GM12878 (cell line): Measurements from ENCODE around the gene MIAT. TPM values are rescaled to one million over a fixed set of nuclear protein-coding genes. Genes with fewer than 3 reads are reported as not detected.

Experiments
- ATAC-seq: fragments of 200-7000 bp; cut with Tn5 transposase; 3 replicates; pipeline ENCODE4 v1.9.1; 2020; ENCODE audit warnings: mild to moderate bottlenecking, moderate library complexity
- BruUV-seq: library from RNA; stranded (reverse); fragments of 400-500 nt; replicated peaks from 2 replicates; lab custom pipeline; 2021; lab: Mats Ljungman, UMichigan
- CTCF ChIA-PET: fragments of 300-600 bp; sonication (Branson Sonifier 250); formaldehyde crosslinking; extraction: SDS; loops from one replicate; lab custom pipeline; 2021; ENCODE audit warnings: inconsistent platforms; lab: Yijun Ruan, JAX
- POLR2A ChIA-PET: fragments of 350-600 bp; formaldehyde crosslinking; extraction: SDS; loops from one replicate; lab custom pipeline; 2021; ENCODE audit warnings: inconsistent platforms; lab: Charles Lee
- RAD21 ChIA-PET: fragments of 300-600 bp; sonication (Branson Sonifier 250); formaldehyde crosslinking; loops from one replicate; lab custom pipeline; 2023; ENCODE audit warnings: antibody characterized with exemption; ENCODE audit not compliant: unreplicated experiment; lab: Charles Lee
- SMC1A ChIA-PET: fragments of 300-600 bp; sonication (Branson Sonifier 250); formaldehyde crosslinking; loops from one replicate; lab custom pipeline; 2023; ENCODE audit not compliant: unreplicated experiment, uncharacterized antibody; lab: Charles Lee
- DNase-seq: peaks from one replicate; pipeline ENCODE4 v3.0.0-alpha.2; 2011; ENCODE audit warnings: low read depth, low spot score
- FAIRE-seq: peaks from 3 replicates; lab custom pipeline; 2011; peaks lifted over from hg19 to GRCh38; lab: Jason Lieb, UNC
- H2AFZ ChIP-seq: 2 replicates; pipeline ENCODE4 v1.6.0; 2011; ENCODE audit warnings: low read depth, low read length, control low read depth; ENCODE audit not compliant: control insufficient read depth
- H3K27ac ChIP-seq: 2 replicates; pipeline ENCODE4 v1.5.1; 2011; ENCODE audit warnings: control low read depth; ENCODE audit not compliant: control insufficient read depth, insufficient read depth
- H3K27me3 ChIP-seq, 2 experiments: replicated peaks in 1 of 2; 2 replicates each; pipeline versions ENCODE4 v1.6.0 to v1.6.1; 2011; ENCODE audit warnings: low read length in 1 of 2; ENCODE audit not compliant: control insufficient read depth in 2 of 2, insufficient read depth in 2 of 2
- H3K36me3 ChIP-seq, 2 experiments: 2 replicates each; pipeline ENCODE4 v1.5.1; 2011; ENCODE audit warnings: low read length in 1 of 2; ENCODE audit not compliant: control insufficient read depth in 2 of 2, insufficient read depth in 2 of 2
- H3K4me1 ChIP-seq: 2 replicates; pipeline ENCODE4 v1.6.1; 2011; ENCODE audit warnings: mild to moderate bottlenecking, low read length, moderate library complexity, mixed read lengths; ENCODE audit not compliant: control insufficient read depth, insufficient read depth
- H3K4me2 ChIP-seq: 2 replicates; pipeline ENCODE4 v1.6.0; 2011; ENCODE audit warnings: control low read depth; ENCODE audit not compliant: control insufficient read depth, insufficient read depth
- H3K4me3 ChIP-seq: fragments of 200-600 bp; sonication (generic); 2 replicates; pipeline ENCODE4 v1.5.1; 2016
- H3K79me2 ChIP-seq: 2 replicates; pipeline ENCODE4 v1.6.0; 2011; ENCODE audit warnings: low read length; ENCODE audit not compliant: control insufficient read depth, insufficient read depth
- H3K9ac ChIP-seq: 2 replicates; pipeline ENCODE4 v1.8.0; 2011; ENCODE audit warnings: low read length, control low read depth, mixed read lengths; ENCODE audit not compliant: control insufficient read depth, insufficient read depth
- H3K9me3 ChIP-seq: replicated peaks from 3 replicates; pipeline ENCODE4 v1.5.1; 2011; ENCODE audit warnings: mild to moderate bottlenecking, low read length; ENCODE audit not compliant: control insufficient read depth, insufficient read depth
- H4K20me1 ChIP-seq: 2 replicates; pipeline ENCODE4 v1.6.0; 2011; ENCODE audit not compliant: control insufficient read depth, insufficient read depth
- CHD2 ChIP-seq: IDR thresholded peaks from 2 replicates; pipeline ENCODE4 v1.6.1; 2011; ENCODE audit warnings: low read depth, low read length, improper control_type of control experiment, borderline replicate concordance
- IRF3 ChIP-seq: fragments of 450-650 bp; IDR thresholded peaks from 2 replicates; pipeline ENCODE4 v1.6.1; 2014; ENCODE audit warnings: mild to moderate bottlenecking
- SRF ChIP-seq, 2 experiments: IDR thresholded peaks; 2 replicates each; pipeline ENCODE4 v1.6.1; 2011; ENCODE audit warnings: low read depth in 2 of 2, low read length in 2 of 2, mild to moderate bottlenecking in 1 of 2, moderate library complexity in 1 of 2
- SUZ12 ChIP-seq: fragments of 200-600 bp; sonication (generic); IDR thresholded peaks from one replicate; pipeline ENCODE4 v1.6.1; 2018; ENCODE audit warnings: antibody characterized with exemption, mild to moderate bottlenecking; ENCODE audit not compliant: unreplicated experiment
- ZBTB33 ChIP-seq: fragments of 450-650 bp; IDR thresholded peaks from 2 replicates; pipeline ENCODE4 v1.6.1; 2017; ENCODE audit warnings: mild to moderate bottlenecking
- WGBS: methylation state at CpG from one replicate; pipeline ENCODE4 v1.1.6; 2016; ENCODE audit warnings: low lambda C conversion rate; ENCODE audit not compliant: insufficient replicate concordance, insufficient coverage; ENCODE audit errors: missing lambda C conversion rate; 5-methylcytosine and 5-hydroxymethylcytosine counted together
- in situ Hi-C: fragments of 300-500 bp; cut with MboI; formaldehyde crosslinking; loops from 9 replicates; pipeline ENCODE4 v1.14.3; 2018; ENCODE audit warnings: mixed read lengths
- intact Hi-C: fragments of 100-400 bp; cut with micrococcal nuclease; formaldehyde crosslinking; loops from one replicate; pipeline ENCODE4 v1.14.2; 2022; ENCODE audit not compliant: unreplicated experiment
- polyA plus RNA-seq, 11 experiments: library from polyadenylated mRNA; depleted of rRNA in 4 of 11; unstranded in 6 of 11; stranded (reverse) in 5 of 11; fragments of >200 nt; fragmentation: Nextera tagmentation in 4 of 11; fragmentation: Illumina TruSeq in 1 of 11; extraction: Ambion mirVana in 4 of 11; extraction: Trizol in 1 of 11; gene quantifications; 1 replicate in 1 of 11; 2 replicates in 10 of 11; pipeline versions ENCODE4 v1.2.1 to v1.2.3, GENCODE V29; 2011 to 2016; ENCODE audit warnings: inconsistent platforms in 2 of 11, missing spikeins in 2 of 11, low read depth in 1 of 11
- total RNA-seq, 4 experiments: library from RNA; depleted of rRNA in 3 of 4; stranded (reverse); fragments of >200 nt in 3 of 4; fragmentation: Illumina TruSeq in 1 of 4; extraction: Trizol in 1 of 4; gene quantifications; 2 replicates each; pipeline versions ENCODE4 v1.2.1 to v1.2.3, GENCODE V29; 2013 to 2021

MIAT gene
- total and polyA plus RNA-seq, 10 of the 15 experiments (the other 5 are each of a cell fraction or from before 2014, with no cell fraction given), result 0.39 to 13.7 (median 4.6) TPM

GRCh38 chr22:26635117-26635516 lies 22.3 kb upstream of the MIAT start:
- WGBS, result 50% methylated on average over 2 of the region's 2 CpGs
- SMC1A ChIA-PET, result interaction anchor here (0.7 kb wide), 1 partner anchor 27 kb away, joined by 3 read pairs; no protein-coding TSS in a partner anchor
- Histone ChIP-seq H3K4me2 (no peak overlapping the region), H3K4me3 (no peak overlapping the region), H3K36me3 (no peaks in the 10 kb centered on the region), H3K79me2 (no peaks in the 10 kb centered on the region), H4K20me1 (no peaks in the 10 kb centered on the region), H2AFZ (no peak overlapping the region), H3K27ac (no peak overlapping the region), H3K9ac (no peak overlapping the region), H3K27me3 (no peaks in the 10 kb centered on the region), H3K4me1 (no peaks in the 10 kb centered on the region), H3K9me3 (no peaks in the 10 kb centered on the region; the same call in 2 of the 3 replicates)
- BruUV-seq, result no TSS peak
- FAIRE-seq (no peak), DNase-seq (no peak), ATAC-seq (no peak)
- no peak for TF ChIP-seq SRF (IDR thresholded peaks at IDR 0.05; ENCODE audit: low read depth in 2 of 2, low read length in 2 of 2)
- TF ChIP-seq ZBTB33, result no peak
- no peak for TF ChIP-seq SUZ12
- TF ChIP-seq CHD2, result no peak
- no peak for TF ChIP-seq IRF3
- CTCF ChIA-PET, result interaction anchor here (1.2 kb wide), 1 partner anchor 11 kb away, joined by 3 read pairs; no protein-coding TSS in a partner anchor
- POLR2A ChIA-PET, result no interaction called here
- in situ Hi-C loops, result no loop called here
- intact Hi-C loops, result no loop called here
- RAD21 ChIA-PET, result no interaction called here
